Gastroesophageal sphincter (tissue), 3 donors: ENCODE measurements around the gene KLF13.

Experiments
- CTCF ChIP-seq, 4 experiments: fragments of 200-600 bp in 2 of 4; fragments of 450-650 bp in 2 of 4; sonication (generic) in 1 of 4; IDR thresholded peaks; one replicate each; pipeline ENCODE4 v1.5.1; 2017 to 2019; ENCODE audit warnings: antibody characterized with exemption in 4 of 4, mild to moderate bottlenecking in 2 of 4, moderate library complexity in 2 of 4
- POLR2AphosphoS5 ChIP-seq: sonication (generic); formaldehyde crosslinking; IDR thresholded peaks from one replicate; pipeline ENCODE4 v1.6.1; 2017; ENCODE audit warnings: antibody characterized with exemption

- TF ChIP-seq CTCF (IDR thresholded peaks at IDR 0.05) (no peak), POLR2AphosphoS5 (no peak)
Observed at GRCh38 chr15:31375772-31376171, 49.1 kb downstream of the KLF13 start.
